Midbrain (tissue), 1 donor: ENCODE results near the gene MDGA2.
A peak's percentile ranks its signal among the peaks of the same experiment; 100 is the strongest.

Experiments
- DNase-seq: peaks from one replicate; lab custom pipeline; 2025; lab: John Stamatoyannopoulos, UW

MDGA2 gene

DNA sequence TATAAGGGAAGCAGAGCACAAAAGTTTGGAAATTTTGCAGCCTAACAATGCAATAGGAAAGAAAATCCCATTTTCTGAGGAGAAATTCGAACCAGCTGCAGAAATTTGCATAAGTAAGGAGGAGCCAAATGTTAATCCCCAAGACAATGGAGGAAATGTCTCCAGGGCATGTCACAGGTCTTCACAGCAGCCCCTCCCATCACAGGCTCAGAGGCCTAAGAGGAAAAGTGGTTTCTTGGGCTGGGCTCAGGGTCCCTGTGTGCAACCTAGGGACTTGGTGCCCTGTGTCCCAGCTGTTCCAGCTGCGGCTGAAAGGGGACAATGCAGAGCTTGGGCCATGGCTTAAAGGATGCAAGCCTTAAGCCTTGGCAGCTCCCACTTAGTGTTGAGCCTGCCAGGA, 190.0 kb downstream of the MDGA2 start:
- DNase-seq = no peak

- no peak for DNase-seq
These were observed 192.0 kb downstream of the MDGA2 start for GRCh38 chr14:47483449-47483848.

GRCh38 chr14:47471075-47471474, 204.3 kb downstream of the MDGA2 start:
- no peak for DNase-seq

GRCh38 chr14:47466916-47467315, 208.5 kb downstream of the MDGA2 start:
- no peak for DNase-seq

DNA sequence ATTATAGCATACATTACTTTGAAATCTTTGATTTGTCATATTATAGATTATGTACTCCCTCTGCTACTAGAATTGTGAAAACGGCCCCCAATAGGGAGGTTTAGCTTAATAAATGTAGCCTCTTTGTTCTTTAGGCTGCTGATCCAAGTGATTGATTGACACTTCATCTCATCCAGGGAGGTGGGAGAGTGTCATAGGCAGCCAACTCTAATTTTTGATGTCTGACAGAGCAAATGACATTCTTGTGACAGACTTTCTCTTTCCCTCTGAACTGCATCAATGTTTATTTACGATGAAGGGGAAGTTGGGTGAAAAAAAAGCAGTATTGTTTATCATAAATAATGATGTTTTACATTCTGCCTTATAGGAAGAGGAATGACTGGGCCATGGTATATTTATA, 221.4 kb downstream of the MDGA2 start:
- no peak for DNase-seq

- DNase-seq = no peak
These were observed 228.3 kb downstream of the MDGA2 start for GRCh38 chr14:47447076-47447475.

GRCh38 chr14:47442211-47442610, 233.2 kb downstream of the MDGA2 start:
- DNase-seq = peak; percentile 6

DNA sequence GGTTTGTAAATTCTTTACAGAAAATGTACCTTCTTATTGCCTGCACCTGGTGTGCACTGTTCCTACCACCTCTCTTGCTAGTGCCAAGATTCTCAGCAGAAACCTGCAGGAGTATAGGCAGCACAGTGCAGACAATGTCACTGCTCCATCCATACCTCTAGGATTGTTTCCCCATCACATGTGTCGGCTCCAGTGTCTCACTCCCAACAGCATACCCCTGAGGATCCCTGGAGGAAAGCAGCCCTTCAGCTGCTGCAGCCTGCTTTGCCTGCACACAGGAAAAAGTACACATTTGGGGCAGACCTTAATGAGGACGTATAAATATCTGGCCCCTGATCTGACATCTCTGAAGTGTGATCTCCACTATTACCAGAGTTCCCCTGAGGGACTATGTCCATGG, 235.5 kb downstream of the MDGA2 start:
- DNase-seq = no peak

GRCh38 chr14:47438650-47439140, 236.7 kb downstream of the MDGA2 start:
- DNase-seq = peak; percentile 14

DNA sequence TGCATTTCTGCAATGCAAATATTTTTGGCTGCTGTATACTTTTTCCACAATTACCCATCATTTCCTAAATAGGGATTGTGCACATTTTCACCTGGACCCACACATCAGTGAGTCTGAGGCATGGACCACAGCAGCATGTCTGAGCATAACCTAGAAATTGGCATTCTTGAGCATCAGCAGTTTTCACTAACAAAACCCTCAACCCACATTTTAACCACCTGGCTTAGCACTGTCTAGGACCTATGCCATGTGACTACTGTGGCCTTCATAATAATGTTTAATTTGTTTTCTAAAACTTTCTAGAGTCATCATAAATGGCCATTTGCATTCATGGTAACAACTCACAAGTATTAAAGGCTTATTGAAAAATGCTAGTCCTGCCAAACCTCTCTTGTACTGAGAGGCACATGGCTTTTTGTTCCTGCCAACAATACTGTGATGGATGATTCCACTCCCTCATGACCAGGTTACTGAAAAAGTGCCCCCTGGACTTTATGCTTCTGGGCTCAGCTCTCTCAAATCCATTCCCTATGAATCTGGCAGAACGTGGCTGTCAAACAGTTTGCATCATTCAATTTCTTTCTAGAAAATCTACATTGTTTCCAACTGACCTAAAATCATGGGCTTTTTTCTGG, 240.0 kb downstream of the MDGA2 start:
- DNase-seq = peak; percentile 30

DNA sequence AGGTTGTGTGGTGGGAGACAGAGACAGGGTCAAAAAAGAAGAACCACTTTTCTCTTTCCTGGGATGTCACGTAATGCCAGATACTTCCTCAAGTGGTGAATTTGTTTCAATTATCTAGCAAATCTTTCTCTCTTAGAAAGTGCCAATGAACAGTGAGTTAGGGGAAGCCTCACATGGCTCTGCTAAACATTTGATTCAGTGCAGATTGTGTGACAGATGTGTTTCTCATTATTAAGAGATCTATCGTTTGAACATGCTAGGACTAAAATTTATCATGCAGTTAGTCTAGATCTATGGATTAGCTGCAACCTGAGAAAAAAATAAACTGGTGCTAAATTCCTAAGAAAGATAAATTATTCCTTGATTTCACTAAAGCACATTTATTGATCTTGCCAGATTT, 247.8 kb downstream of the MDGA2 start:
- DNase-seq = no peak

- no peak for DNase-seq
These were observed 250.1 kb downstream of the MDGA2 start for GRCh38 chr14:47425302-47425701.

DNA sequence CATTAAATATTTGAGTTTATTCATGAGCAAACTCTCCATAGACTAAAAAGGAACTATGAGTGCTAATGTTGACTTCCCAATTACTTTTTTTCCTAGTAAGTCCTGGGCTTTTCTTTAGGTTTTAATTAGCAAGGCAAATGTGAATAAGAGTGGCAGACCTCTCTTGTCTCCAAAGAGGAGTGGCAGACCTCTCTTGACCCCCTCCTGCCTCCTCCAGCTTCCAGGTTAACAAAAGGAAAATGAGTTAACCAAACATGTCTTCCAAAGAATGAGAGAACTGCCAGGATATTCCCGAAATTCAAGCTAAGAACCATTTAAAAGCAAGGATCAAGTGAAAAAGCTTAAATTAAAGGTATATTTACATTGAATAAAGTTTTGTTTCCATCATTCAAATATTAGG, 253.2 kb downstream of the MDGA2 start:
- no peak for DNase-seq

GRCh38 chr14:47411523-47411922, 263.9 kb downstream of the MDGA2 start:
- DNase-seq = no peak

DNA sequence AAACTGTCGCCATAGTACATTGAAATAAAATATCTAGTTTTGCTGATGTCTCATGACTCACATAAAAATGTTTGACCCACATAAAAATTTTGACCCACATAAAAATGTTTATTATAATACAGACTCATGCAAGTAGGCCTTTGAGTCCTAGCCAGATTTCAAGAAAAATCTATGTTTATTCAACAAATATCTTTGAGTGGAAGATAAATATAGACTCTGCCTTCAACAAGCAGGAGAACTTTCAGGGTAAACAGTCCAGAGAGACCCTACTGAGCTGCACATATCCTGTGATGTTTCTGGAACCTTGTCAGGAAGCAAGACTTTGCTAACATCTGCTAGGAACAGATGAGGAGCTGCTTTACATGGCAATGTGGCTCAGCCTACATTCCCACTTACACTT, 283.1 kb downstream of the MDGA2 start:
- no peak for DNase-seq

DNA sequence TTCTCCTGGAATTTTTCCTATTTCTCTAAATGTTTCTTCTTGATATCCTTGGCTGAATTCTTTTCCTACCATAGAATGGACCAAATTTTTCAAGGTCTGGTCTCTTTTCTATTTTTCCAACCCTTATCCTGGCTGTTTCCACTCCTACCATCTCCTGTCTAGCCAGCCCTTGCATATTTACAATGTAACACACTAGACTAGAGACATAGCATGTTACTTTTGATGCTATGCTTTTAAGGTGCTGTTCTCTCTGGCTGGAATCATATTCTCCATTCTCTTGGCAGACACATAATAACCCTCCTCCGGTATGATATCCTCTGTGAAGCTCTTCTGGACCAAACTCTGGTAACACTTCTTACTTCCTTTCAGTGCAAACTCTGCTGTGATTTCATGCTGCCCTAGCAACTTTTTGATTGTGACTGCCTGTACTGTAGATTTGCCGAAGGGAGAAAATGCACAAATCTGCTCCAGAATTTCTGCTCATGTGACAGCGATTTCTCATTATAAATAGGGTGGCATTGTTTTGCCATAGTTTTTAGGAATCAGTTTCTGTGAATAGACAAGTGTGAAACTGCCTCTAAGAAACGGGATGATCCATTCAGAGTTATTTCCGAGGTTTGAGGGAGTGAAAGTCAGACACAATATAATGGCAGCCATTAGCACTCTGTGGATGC, 284.4 kb downstream of the MDGA2 start:
- no peak for DNase-seq

DNA sequence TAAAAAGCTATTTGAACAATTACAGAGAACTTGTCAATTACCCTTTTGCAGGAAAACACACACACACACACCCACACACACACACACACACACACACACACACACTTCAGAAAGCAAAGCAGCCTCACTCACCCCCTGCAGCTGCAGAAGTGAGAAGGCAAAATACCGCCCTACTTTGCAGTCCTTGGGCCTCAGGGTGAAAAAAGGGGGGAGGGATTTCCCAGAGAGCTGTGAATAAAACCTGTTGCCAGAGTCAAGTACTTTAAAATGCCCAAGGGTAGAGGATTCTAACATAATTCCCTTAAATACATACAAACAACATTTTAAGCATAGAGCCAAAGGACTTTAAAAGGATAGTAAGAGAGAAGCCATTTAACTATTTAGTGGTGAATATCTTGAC, 285.9 kb downstream of the MDGA2 start:
- no peak for DNase-seq

GRCh38 chr14:47366006-47366405, 309.4 kb downstream of the MDGA2 start:
- DNase-seq = peak; percentile 14

- DNase-seq = peak; percentile 85
These were observed 310.2 kb downstream of the MDGA2 start for GRCh38 chr14:47365233-47365632.

GRCh38 chr14:47353186-47353585, 322.2 kb downstream of the MDGA2 start:
- DNase-seq = no peak

GRCh38 chr14:47346849-47347248, 328.6 kb downstream of the MDGA2 start:
- DNase-seq = no peak

DNA sequence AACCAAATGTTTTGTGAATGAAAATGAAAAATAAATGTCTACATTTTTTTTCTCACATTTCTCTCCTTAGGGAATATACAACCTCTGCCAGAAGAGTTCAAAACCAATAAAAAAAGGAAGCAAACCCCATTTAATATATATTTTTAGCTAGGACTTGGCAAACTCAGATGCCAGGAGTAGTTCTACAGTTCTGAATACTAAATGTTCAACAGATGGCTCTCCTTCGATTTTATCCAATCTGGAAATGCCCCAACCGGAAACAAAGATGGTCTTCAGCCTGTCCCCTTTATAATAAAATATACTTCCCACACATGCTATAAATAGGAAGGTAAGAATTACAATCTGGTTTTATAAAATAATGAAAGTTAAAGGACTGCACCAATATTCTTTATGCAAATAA, 330.4 kb downstream of the MDGA2 start:
- no peak for DNase-seq

DNA sequence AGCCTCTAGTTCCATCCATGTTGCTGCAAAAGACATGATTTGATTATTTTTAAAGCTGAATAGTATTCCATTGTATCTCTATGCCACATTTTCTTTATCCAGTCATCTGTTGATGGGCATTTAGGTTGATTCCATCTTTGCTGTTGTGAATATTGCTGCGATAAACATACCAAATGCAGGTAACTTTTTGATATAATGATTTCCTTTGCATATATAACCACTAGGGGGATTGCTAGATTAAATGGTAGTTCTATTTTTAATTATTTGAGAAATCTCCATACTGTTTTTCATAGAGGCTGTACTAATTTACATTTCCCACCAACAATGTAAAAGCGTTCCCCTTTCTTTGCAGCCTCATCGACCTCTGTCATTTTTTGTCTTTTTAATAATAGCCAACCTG, 342.5 kb downstream of the MDGA2 start:
- no peak for DNase-seq

DNA sequence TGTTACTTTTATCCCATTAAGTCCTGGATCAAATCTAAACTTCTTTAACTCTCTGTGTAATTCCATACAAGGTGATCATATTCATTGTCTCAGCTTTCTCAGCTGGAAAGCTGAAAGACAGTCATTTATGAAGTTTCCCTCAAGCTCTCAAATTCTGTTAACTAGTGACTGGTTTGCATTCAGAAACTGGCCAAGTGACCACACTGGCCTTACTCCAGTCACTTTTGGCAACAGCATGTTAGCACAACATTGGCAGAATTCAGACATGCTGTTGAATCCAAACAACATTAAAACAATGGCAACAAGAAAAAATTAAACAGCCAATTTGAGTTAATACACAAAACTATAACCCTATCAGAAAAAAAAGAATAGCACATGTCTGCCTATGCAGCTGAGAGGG, 343.3 kb downstream of the MDGA2 start:
- DNase-seq = peak; percentile 36
